GM13977 (cell line): ENCODE results near the gene RHEB.

ENCODE experiments used
- DNase-seq: peaks from one replicate; pipeline ENCODE4 v3.0.0; 2012; ENCODE audit warnings: low spot score
- in situ Hi-C: fragments of 300-500 bp; cut with MboI; formaldehyde crosslinking; loops from one replicate; pipeline ENCODE4 v1.12.0; 2022; ENCODE audit warnings: low sequenced_read_pairs, low pct_unique_long_range_greater_than_20kb, mixed read lengths, inconsistent platforms; ENCODE audit not compliant: unreplicated experiment
- TF ChIP-seq, protein P1 (sequence below): IDR thresholded peaks from 2 replicates; pipeline ENCODE4 v1.5.1; 2012; ENCODE audit warnings: mild to moderate bottlenecking, control low read depth; ENCODE audit not compliant: insufficient read depth; ENCODE audit errors: extremely low read depth, missing control alignments

Gene RHEB

DNA sequence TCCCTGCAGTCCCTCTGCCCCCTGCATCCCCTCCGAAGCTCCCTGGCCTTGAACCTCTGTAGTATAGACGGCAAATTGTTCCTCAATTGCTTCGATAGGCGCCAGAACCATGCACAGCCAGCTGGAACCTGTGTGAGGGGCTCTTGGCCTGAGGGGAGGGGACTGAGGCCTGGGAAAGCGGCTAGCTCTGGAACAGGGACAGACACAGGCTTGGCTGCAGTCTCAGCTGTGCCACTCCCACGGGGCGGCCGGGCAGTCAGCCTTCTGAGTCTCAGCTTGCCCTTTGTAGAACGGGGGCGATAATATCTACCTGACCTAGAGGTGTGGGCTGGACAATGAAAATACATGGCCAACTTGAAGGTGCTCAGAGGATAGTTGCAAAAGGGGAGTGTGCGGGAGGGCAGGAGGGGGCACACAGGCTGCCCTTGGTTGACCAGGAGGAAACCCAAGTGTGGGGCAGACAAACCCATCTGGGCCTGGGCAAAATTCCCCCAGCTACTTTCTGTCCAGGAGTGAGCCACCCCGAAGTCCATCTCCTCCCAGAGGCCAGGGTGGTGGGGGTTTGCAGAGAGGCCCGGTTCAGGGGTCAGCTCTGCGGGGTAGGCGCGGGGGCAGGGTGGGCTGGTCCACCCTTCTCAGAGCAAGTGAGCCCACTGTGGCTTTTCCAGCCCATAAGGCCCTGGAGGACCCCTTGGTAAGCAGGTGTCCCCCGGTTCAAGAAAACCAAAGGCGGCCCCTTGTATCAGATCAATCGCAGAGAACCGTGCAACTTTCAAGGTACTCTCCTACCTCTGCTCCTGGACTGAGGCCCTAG lies 84.4 kb downstream of the RHEB start:
- TF ChIP-seq, protein P1, sequence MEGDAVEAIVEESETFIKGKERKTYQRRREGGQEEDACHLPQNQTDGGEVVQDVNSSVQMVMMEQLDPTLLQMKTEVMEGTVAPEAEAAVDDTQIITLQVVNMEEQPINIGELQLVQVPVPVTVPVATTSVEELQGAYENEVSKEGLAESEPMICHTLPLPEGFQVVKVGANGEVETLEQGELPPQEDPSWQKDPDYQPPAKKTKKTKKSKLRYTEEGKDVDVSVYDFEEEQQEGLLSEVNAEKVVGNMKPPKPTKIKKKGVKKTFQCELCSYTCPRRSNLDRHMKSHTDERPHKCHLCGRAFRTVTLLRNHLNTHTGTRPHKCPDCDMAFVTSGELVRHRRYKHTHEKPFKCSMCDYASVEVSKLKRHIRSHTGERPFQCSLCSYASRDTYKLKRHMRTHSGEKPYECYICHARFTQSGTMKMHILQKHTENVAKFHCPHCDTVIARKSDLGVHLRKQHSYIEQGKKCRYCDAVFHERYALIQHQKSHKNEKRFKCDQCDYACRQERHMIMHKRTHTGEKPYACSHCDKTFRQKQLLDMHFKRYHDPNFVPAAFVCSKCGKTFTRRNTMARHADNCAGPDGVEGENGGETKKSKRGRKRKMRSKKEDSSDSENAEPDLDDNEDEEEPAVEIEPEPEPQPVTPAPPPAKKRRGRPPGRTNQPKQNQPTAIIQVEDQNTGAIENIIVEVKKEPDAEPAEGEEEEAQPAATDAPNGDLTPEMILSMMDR: no peak
- in situ Hi-C loops: no loop called here
- no peak for DNase-seq

DNA sequence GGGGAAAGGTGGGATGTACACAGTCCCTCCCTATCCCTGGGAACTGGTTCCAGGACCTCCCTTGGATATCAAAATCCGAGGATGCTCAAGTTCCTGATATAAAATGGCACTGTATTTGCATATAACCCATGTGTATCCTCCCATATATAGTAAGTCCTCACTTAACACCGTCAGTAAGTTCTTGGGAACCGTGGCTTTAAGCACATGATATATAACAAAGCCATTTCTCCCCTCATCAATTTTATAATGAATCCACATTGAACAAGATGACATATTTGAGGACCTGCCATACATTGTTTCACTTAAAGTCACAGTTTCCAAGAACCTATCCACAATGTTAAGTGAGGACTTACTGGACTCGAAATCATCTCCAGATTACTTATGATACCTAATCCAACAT lies 85.1 kb downstream of the RHEB start:
- in situ Hi-C loops: no loop called here
- no peak for DNase-seq
- TF ChIP-seq, protein P1: no peak

DNA sequence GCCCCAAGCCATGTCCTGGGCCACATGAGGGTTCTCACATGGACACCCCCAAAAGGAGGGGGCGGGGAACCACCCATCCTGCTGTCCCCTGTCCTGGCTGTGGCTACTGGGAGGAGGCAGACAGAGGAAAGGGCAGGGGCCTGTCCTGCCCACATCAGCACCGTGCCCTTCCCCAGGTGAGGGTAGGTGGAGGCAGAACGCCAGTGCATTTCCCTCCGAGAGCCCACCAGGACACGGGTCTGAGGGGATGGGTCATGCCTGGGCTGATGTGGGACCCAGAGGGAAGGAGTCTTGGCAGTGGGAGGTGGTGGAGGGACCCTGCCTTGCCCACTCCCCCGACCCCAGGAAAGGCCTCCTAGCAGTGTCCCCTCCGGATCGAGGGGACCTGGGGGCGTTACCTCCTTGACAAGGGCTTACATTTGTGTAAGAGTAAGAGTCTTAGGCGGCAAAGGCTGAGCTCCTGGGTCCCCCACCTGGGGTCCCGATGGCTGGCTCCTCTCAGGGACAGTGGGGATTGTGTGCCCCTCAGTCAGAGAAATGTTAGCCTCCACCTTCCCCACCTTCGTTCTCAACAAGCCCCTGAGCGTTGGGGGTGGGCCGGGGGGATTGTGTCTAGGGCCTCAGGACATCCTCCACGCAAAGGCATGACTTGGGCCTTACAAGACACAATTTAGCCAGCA lies 85.8 kb downstream of the RHEB start:
- TF ChIP-seq, protein P1: no peak
- in situ Hi-C loops: no loop called here
- DNase-seq: no peak

DNA sequence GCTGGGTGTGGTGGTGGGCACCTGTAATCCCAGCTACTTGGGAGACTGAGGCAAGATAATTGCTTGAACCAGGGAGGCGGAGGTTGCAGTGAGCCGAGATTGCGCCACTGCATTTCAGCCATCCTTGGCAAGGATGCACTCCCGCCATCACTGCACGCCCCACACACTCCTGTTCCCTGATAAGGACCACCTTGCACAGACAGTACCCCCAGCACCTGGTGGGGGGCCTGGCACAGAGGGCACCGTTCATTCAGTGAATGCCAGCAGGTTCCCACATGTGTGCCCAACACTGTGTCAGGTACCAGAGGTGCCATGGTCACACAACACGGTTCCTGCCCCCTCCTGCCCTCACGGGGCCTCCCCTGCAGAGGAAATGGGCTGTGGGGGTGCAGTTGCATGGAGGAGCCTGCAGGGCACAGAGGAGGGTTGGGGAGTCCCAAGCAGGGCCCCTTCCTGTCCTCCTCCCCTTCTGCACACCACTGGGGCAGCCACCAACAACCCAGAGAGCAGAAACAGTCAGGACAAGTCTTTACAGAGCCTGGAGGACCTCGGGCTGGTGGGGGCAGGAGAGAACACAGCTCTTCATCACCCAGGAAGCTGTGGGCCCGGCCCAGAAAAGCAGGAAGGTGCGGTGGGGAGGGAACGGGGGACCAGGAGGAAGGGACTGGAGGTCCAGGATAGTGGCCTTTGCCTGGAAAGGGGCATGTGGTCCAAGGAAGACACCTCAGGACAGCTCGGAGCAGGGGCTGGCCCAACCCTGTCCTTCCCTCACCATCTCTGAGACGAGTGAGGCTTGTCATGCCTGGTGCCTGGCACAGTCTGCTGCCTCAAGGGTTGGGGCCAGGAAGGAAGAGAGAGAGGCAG lies 86.8 kb downstream of the RHEB start:
- TF ChIP-seq, protein P1: peak; percentile 18
- in situ Hi-C loops: no loop called here
- peak; percentile 86 for DNase-seq

DNA sequence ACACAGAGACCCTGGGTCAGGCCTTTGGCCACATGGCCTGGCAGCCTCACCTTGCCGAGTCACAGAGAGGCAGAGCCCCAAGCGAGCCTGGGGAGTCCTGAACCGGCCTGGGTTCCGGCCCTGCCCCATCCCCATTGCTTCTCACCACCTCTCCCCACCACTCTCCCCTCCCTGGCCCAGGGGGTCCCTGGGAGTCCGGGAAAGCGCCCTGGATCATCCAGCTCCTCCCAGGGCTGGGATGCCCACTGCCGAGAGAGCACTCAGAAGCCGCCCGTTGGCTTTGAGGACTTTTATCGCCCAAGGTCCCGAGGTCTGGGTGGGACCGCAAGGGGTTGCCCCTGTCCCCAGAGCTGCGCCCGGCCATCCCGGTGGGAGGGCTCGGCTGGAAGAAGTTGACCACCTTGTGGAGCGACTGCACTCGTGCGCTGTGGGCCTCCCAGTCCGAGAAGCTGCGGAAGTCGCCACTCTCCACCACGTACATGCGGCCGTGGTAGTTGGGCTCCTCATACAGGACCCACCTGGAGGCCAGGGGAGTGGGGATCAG lies 87.9 kb downstream of the RHEB start:
- in situ Hi-C loops: no loop called here
- TF ChIP-seq, protein P1: no peak
- no peak for DNase-seq

DNA sequence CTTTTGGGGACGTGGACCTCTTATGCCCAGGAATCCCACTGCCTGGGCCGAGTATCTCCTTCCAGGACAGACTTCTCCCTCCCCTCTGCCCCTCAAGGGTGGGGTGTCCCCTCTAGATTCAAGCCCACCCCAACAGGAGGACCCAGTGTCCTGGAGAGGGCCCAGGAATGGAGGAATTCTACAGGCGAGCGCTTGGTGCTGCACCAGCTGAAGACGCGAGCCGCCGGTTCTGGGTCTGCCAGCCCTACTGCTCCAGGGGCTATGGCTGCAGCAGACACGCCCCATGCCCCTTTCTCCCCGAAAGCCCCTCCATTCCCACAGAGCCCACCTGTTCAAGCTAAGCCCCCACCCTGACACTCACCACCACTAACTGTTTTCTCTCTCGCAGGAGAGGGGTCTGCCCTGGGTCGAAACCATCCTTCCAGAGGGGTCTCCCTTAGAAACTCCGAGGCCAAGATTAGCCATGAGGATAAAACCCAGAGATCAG lies 88.4 kb downstream of the RHEB start:
- no peak for DNase-seq
- in situ Hi-C loops: no loop called here
- TF ChIP-seq, protein P1: no peak
